Activated T-helper 17 cell treated with anti-CD3 and anti-CD28 coated beads, Interleukin-2, amount 50 U/mL, for 72 hours (primary cell): ENCODE measurements around the gene SETBP1. TPM values are rescaled to one million over a fixed set of nuclear protein-coding genes. Genes with fewer than 3 reads are reported as not detected.

ENCODE experiments used
- ATAC-seq: fragments of 150-1000 bp; cut with Tn5 transposase; replicated peaks from 2 replicates; pipeline ENCODE4 v1.10.0; 2021; ENCODE audit warnings: mild to moderate bottlenecking, moderate library complexity
- H3K27ac Mint-ChIP-seq: one replicate; pipeline ENCODE4 v1.8.0; 2022; ENCODE audit warnings: mixed read lengths
- H3K27me3 Mint-ChIP-seq: one replicate; pipeline ENCODE4 v1.8.0; 2022; ENCODE audit warnings: mixed read lengths
- H3K36me3 Mint-ChIP-seq: one replicate; pipeline ENCODE4 v1.8.0; 2022; ENCODE audit warnings: low read depth, mild to moderate bottlenecking, mixed read lengths
- H3K4me1 Mint-ChIP-seq: one replicate; pipeline ENCODE4 v1.8.0; 2022; ENCODE audit warnings: mixed read lengths
- H3K4me3 Mint-ChIP-seq: one replicate; pipeline ENCODE4 v1.8.0; 2022; ENCODE audit warnings: mild to moderate bottlenecking, mixed read lengths
- H3K9me3 Mint-ChIP-seq: one replicate; pipeline ENCODE4 v1.8.0; 2022; ENCODE audit warnings: mixed read lengths
- total RNA-seq, 2 donors: library from RNA; stranded (reverse); gene quantifications; one replicate each; pipeline ENCODE4 v1.2.3, GENCODE V29; 2022

Gene SETBP1
- total RNA-seq, 2 donors from 2014 or later, result 2.2 to 7.6 TPM

- H3K9me3 Mint-ChIP-seq, result no peaks in the 10 kb centered on the region
- no peak for ATAC-seq
- H3K27ac Mint-ChIP-seq, result no peak overlapping the region
- peaks cover 10% of the 10 kb centered on the region for H3K27me3 Mint-ChIP-seq
- no peak overlapping the region for H3K4me3 Mint-ChIP-seq
- H3K36me3 Mint-ChIP-seq, result no peaks in the 10 kb centered on the region
- H3K4me1 Mint-ChIP-seq, result no peaks in the 10 kb centered on the region
These were observed 200.9 kb downstream of the SETBP1 start for GRCh38 chr18:44881461-44882162.

- Mint-ChIP-seq H3K4me3 (no peak overlapping the region), H3K4me1 (peaks cover 4% of the 10 kb centered on the region), H3K9me3 (no peaks in the 10 kb centered on the region), H3K27ac (no peak overlapping the region), H3K27me3 (peaks cover 10% of the 10 kb centered on the region), H3K36me3 (no peaks in the 10 kb centered on the region)
- ATAC-seq, result no peak
These were observed 201.6 kb downstream of the SETBP1 start for GRCh38 chr18:44882163-44882868.

GRCh38 chr18:44883671-44884070 lies 203.0 kb downstream of the SETBP1 start:
- Mint-ChIP-seq H3K27ac (no peak overlapping the region), H3K4me3 (no peak overlapping the region), H3K36me3 (no peaks in the 10 kb centered on the region), H3K4me1 (peaks cover 9% of the 10 kb centered on the region), H3K9me3 (no peaks in the 10 kb centered on the region), H3K27me3 (peaks cover 10% of the 10 kb centered on the region)
- ATAC-seq, result no peak

GRCh38 chr18:44884431-44884830 lies 203.7 kb downstream of the SETBP1 start:
- Mint-ChIP-seq H3K36me3 (no peaks in the 10 kb centered on the region), H3K9me3 (no peaks in the 10 kb centered on the region), H3K27me3 (peaks cover 9% of the 10 kb centered on the region), H3K27ac (no peak overlapping the region), H3K4me3 (no peak overlapping the region), H3K4me1 (peaks cover 9% of the 10 kb centered on the region)
- no peak for ATAC-seq

- ATAC-seq, result no peak
- Mint-ChIP-seq H3K27me3 (peaks cover 7% of the 10 kb centered on the region), H3K36me3 (no peaks in the 10 kb centered on the region), H3K4me1 (peaks cover 9% of the 10 kb centered on the region), H3K4me3 (no peak overlapping the region), H3K27ac (no peak overlapping the region), H3K9me3 (no peaks in the 10 kb centered on the region)
These were observed 204.8 kb downstream of the SETBP1 start for GRCh38 chr18:44885507-44885906.

GRCh38 chr18:44887227-44887631 lies 206.5 kb downstream of the SETBP1 start:
- H3K4me1 Mint-ChIP-seq, result peaks cover 13% of the 10 kb centered on the region
- peak; percentile 97 for ATAC-seq
- H3K4me3 Mint-ChIP-seq, result peak overlapping the region; percentile 66
- peak overlapping the region; percentile 89 for H3K27ac Mint-ChIP-seq
- peaks cover 3% of the 10 kb centered on the region for H3K27me3 Mint-ChIP-seq
- no peaks in the 10 kb centered on the region for H3K36me3 Mint-ChIP-seq
- peaks cover 5% of the 10 kb centered on the region for H3K9me3 Mint-ChIP-seq

GRCh38 chr18:44889111-44889510 lies 208.4 kb downstream of the SETBP1 start:
- Mint-ChIP-seq H3K4me3 (no peak overlapping the region), H3K9me3 (peaks cover 5% of the 10 kb centered on the region), H3K27me3 (no peaks in the 10 kb centered on the region), H3K36me3 (no peaks in the 10 kb centered on the region), H3K4me1 (peaks cover 29% of the 10 kb centered on the region), H3K27ac (no peak overlapping the region)
- ATAC-seq, result no peak

- no peaks in the 10 kb centered on the region for H3K27me3 Mint-ChIP-seq
- H3K9me3 Mint-ChIP-seq, result peaks cover 5% of the 10 kb centered on the region
- H3K4me3 Mint-ChIP-seq, result peak overlapping the region; percentile 25
- no peaks in the 10 kb centered on the region for H3K36me3 Mint-ChIP-seq
- peak overlapping the region; percentile 80 for H3K27ac Mint-ChIP-seq
- peaks cover 38% of the 10 kb centered on the region for H3K4me1 Mint-ChIP-seq
- peak; percentile 89 for ATAC-seq
These were observed 212.5 kb downstream of the SETBP1 start for GRCh38 chr18:44893045-44893706.

GRCh38 chr18:44893966-44894365 lies 213.3 kb downstream of the SETBP1 start:
- Mint-ChIP-seq H3K36me3 (no peaks in the 10 kb centered on the region), H3K9me3 (peaks cover 5% of the 10 kb centered on the region), H3K27ac (peak overlapping the region; percentile 80), H3K4me1 (peaks cover 38% of the 10 kb centered on the region), H3K27me3 (no peaks in the 10 kb centered on the region), H3K4me3 (peak overlapping the region; percentile 25)
- no peak for ATAC-seq

- no peak overlapping the region for H3K27ac Mint-ChIP-seq
- no peaks in the 10 kb centered on the region for H3K36me3 Mint-ChIP-seq
- peak; percentile 36 for ATAC-seq
- H3K27me3 Mint-ChIP-seq, result no peaks in the 10 kb centered on the region
- H3K4me1 Mint-ChIP-seq, result peaks cover 38% of the 10 kb centered on the region
- H3K4me3 Mint-ChIP-seq, result no peak overlapping the region
- peaks cover 5% of the 10 kb centered on the region for H3K9me3 Mint-ChIP-seq
These were observed 214.6 kb downstream of the SETBP1 start for GRCh38 chr18:44895176-44895798.

- peaks cover 7% of the 10 kb centered on the region for H3K27me3 Mint-ChIP-seq
- no peaks in the 10 kb centered on the region for H3K36me3 Mint-ChIP-seq
- H3K4me1 Mint-ChIP-seq, result peaks cover 34% of the 10 kb centered on the region
- no peak overlapping the region for H3K4me3 Mint-ChIP-seq
- H3K27ac Mint-ChIP-seq, result no peak overlapping the region
- no peaks in the 10 kb centered on the region for H3K9me3 Mint-ChIP-seq
- no peak for ATAC-seq
These were observed 216.2 kb downstream of the SETBP1 start for GRCh38 chr18:44896846-44897245.

- peaks cover 34% of the 10 kb centered on the region for H3K4me1 Mint-ChIP-seq
- ATAC-seq, result no peak
- peaks cover 7% of the 10 kb centered on the region for H3K27me3 Mint-ChIP-seq
- H3K27ac Mint-ChIP-seq, result no peak overlapping the region
- no peaks in the 10 kb centered on the region for H3K9me3 Mint-ChIP-seq
- H3K4me3 Mint-ChIP-seq, result no peak overlapping the region
- H3K36me3 Mint-ChIP-seq, result no peaks in the 10 kb centered on the region
These were observed 216.7 kb downstream of the SETBP1 start for GRCh38 chr18:44897411-44897810.

- H3K27ac Mint-ChIP-seq, result no peak overlapping the region
These were observed 217.1 kb downstream of the SETBP1 start for GRCh38 chr18:44897816-44898215.

GRCh38 chr18:44898498-44898897 lies 217.8 kb downstream of the SETBP1 start:
- Mint-ChIP-seq H3K27ac (no peak overlapping the region), H3K4me1 (peaks cover 24% of the 10 kb centered on the region), H3K4me3 (no peak overlapping the region), H3K9me3 (no peaks in the 10 kb centered on the region), H3K36me3 (no peaks in the 10 kb centered on the region), H3K27me3 (peaks cover 9% of the 10 kb centered on the region)
- no peak for ATAC-seq

More at GRCh38 chr18:44897816-44898215, 217.1 kb downstream of the SETBP1 start:
- peaks cover 7% of the 10 kb centered on the region for H3K27me3 Mint-ChIP-seq
- ATAC-seq, result peak; percentile 2
- H3K9me3 Mint-ChIP-seq, result no peaks in the 10 kb centered on the region
- H3K36me3 Mint-ChIP-seq, result no peaks in the 10 kb centered on the region
- H3K4me1 Mint-ChIP-seq, result peaks cover 30% of the 10 kb centered on the region
- H3K4me3 Mint-ChIP-seq, result no peak overlapping the region
